K562 (cell line): ENCODE results near the gene EVA1A. TPM values are rescaled to one million over a fixed set of nuclear protein-coding genes. Genes with fewer than 3 reads are reported as not detected.

Source experiments
- KAT7 ChIP-seq: sonication (generic); formaldehyde crosslinking; IDR thresholded peaks from 2 replicates; pipeline ENCODE4 v1.8.0; 2022; ENCODE audit warnings: missing genetic modification reagents, mild to moderate bottlenecking, borderline replicate concordance
- MAFG ChIP-seq: fragments of 450-650 bp; conservative IDR thresholded peaks from 2 replicates; pipeline ENCODE4 v1.6.1; 2016; ENCODE audit warnings: missing genetic modification characterization, missing compliant biosample characterization
- MNT ChIP-seq, 2 experiments: fragments of 450-650 bp; conservative IDR thresholded peaks; 2 replicates each; pipeline ENCODE4 v1.6.1; 2017; ENCODE audit warnings: mild to moderate bottlenecking in 2 of 2, moderate library complexity in 2 of 2
- SAP30 ChIP-seq: fragments of 200-600 bp; sonication (generic); IDR thresholded peaks from 2 replicates; pipeline ENCODE4 v1.6.1; 2012; ENCODE audit warnings: borderline replicate concordance, low read depth, mild to moderate bottlenecking, moderate library complexity, low read length, control low read depth, inconsistent platforms; ENCODE audit not compliant: insufficient read depth, poor library complexity, severe bottlenecking
- ZBTB40 ChIP-seq, 2 experiments: fragments of 450-650 bp in 1 of 2; sonication (generic) in 1 of 2; formaldehyde crosslinking in 1 of 2; IDR thresholded peaks; 2 replicates each; pipeline versions ENCODE4 v1.7.1 to v1.9.0; 2016 to 2022; ENCODE audit warnings: inconsistent platforms in 1 of 2, mild to moderate bottlenecking in 1 of 2, missing genetic modification reagents in 1 of 2
- ZFP1 ChIP-seq: fragments of 450-650 bp; formaldehyde crosslinking; IDR thresholded peaks from 2 replicates; pipeline ENCODE4 v1.4.0; 2020; ENCODE audit warnings: mild to moderate bottlenecking, mixed read lengths
- polyA plus RNA-seq, 8 experiments: library from polyadenylated mRNA; depleted of rRNA in 4 of 8; stranded (reverse) in 5 of 8; unstranded in 3 of 8; fragments of >200 nt; fragmentation: Nextera tagmentation in 2 of 8; fragmentation: Illumina TruSeq in 1 of 8; extraction: Ambion mirVana in 2 of 8; extraction: Trizol in 1 of 8; gene quantifications; 2 replicates each; pipeline versions ENCODE4 v1.2.1 to v1.2.3, GENCODE V29; 2011 to 2014; ENCODE audit warnings: inconsistent platforms in 1 of 8, missing spikeins in 1 of 8
- total RNA-seq, 7 experiments: library from RNA; depleted of rRNA in 6 of 7; stranded (reverse); fragments of >200 nt in 6 of 7; fragmentation: Illumina TruSeq in 2 of 7; extraction: Trizol in 2 of 7; gene quantifications; 2 replicates each; pipeline versions ENCODE4 v1.2.1 to v1.2.3, GENCODE V29; 2011 to 2021; ENCODE audit warnings: low replicate concordance in 1 of 7
- TF ChIP-seq, protein P1 (sequence below): sonication (generic); formaldehyde crosslinking; IDR thresholded peaks from 2 replicates; pipeline ENCODE4 v1.8.0; 2022; ENCODE audit warnings: mild to moderate bottlenecking, missing genetic modification reagents

The EVA1A gene
- total and polyA plus RNA-seq, 9 of the 15 experiments (the other 6 are each of a cell fraction or from before 2014, with no cell fraction given): not detected

DNA sequence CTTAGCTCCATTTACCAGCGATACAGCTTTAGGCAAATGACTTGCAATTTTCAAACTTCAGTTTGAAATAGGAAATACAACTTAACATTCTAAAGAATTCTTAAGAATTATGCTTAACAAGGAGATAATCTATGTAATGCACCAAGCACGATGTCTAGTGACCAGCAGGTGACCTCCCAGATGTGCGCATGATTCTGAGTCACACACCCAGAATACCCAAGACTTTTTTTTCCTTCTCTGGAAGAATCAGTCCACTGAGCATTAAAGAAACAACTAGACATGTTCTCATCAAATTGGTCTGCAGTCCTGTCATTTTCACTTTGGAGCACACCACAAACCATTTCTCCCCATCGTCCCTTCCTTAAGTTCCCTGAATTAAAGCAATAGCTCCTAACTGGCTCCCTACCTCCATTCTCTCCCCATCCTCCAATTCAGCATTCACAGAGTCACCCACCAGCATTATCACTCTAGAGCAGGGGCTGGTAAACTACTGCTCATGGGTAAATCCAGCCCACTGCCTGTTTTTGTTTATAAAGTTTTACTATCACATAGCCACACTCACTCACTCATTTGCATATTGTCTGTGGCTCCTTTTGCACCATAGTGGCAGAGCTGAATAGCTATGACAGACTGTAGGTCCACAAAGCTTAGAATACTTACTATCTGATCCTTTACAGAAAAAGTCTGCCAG lies 13.2 kb downstream of the EVA1A start (continued):
- peak; percentile 79 for TF ChIP-seq ZBTB40 (IDR thresholded peaks at IDR 0.05)
- TF ChIP-seq ZBTB40 (CRISPR knock-in tag; IDR thresholded peaks at IDR 0.05): peak; percentile 49; the same call in 1 of the 2 replicates
- no peak for TF ChIP-seq MNT (conservative IDR thresholded peaks at IDR 0.05)
- TF ChIP-seq SAP30: no peak
- TF ChIP-seq, protein P1, sequence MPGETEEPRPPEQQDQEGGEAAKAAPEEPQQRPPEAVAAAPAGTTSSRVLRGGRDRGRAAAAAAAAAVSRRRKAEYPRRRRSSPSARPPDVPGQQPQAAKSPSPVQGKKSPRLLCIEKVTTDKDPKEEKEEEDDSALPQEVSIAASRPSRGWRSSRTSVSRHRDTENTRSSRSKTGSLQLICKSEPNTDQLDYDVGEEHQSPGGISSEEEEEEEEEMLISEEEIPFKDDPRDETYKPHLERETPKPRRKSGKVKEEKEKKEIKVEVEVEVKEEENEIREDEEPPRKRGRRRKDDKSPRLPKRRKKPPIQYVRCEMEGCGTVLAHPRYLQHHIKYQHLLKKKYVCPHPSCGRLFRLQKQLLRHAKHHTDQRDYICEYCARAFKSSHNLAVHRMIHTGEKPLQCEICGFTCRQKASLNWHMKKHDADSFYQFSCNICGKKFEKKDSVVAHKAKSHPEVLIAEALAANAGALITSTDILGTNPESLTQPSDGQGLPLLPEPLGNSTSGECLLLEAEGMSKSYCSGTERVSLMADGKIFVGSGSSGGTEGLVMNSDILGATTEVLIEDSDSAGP: no peak
- TF ChIP-seq KAT7 (CRISPR knock-in tag): no peak
- TF ChIP-seq MAFG (tag): peak; percentile 33
- TF ChIP-seq ZFP1 (CRISPR knock-in tag): no peak
